Measurements from ENCODE around the gene SBF1.

The SBF1 gene

DNA sequence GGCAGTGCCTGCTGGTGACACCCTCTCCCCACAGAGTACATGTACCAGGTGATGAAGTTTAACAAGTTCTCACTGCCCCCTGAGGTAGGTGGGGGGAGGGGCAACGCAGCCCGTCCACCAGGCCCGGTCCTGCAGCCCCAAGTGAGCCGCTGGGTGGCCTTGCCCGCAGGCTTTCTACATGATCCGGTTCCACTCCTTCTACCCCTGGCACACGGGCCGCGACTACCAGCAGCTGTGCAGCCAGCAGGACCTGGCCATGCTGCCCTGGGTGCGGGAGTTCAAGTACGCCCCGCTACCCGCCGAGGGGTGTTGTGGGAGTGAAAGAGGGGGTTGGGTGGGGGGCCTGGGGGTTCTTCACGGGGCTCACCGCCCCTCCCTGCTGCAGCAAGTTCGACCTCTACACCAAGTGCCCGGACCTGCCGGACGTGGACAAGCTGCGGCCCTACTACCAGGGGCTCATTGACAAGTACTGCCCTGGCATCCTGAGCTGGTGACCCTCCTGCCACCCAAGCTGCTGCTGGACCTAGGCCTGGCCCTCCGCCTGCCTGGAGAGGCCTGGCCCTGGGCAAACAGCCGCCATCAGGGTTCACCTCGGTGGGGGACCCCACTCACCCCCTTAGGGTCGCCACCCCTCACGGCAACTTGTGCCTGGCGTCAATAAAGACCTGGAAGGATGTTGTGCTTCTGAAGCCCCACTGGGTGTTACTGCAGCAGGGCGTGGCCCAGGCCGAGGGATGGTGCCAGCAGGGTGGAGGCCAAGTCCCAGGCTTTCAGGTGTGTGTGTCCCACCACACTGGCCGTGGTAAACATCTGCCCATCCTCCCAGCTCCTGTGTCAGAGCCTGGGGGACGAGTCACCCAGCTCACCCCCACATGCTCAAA is 14.8 kb upstream of the SBF1 start:
- Histone ChIP-seq H3K9ac (ENCODE audit: low read length) (no peak overlapping the region), H3K9me3 (ENCODE audit: low read length) (no peaks in the 10 kb centered on the region), H2AFZ (ENCODE audit: low read length) (no peak overlapping the region), H4K20me1 (ENCODE audit: insufficient read depth, low read length) (no peaks in the 10 kb centered on the region), H3K4me2 (ENCODE audit: low read length) (no peak overlapping the region), H3K9me2 (ENCODE audit: low read depth, low read length) (no peaks in the 10 kb centered on the region), H3F3A (ENCODE audit: insufficient read depth, low read length) (no peaks in the 10 kb centered on the region), H3K79me2 (ENCODE audit: insufficient read depth, low read length) (no peaks in the 10 kb centered on the region), H3K4me1 (ENCODE audit: insufficient read depth, low read length, severe bottlenecking) (peaks cover 19% of the 10 kb centered on the region), H3K4me3 (ENCODE audit: low read depth, low read length, poor library complexity, severe bottlenecking) (no peak overlapping the region), H3K27me3 (ENCODE audit: insufficient read depth, low read length) (no peaks in the 10 kb centered on the region), H3K27ac (ENCODE audit: low read depth, low read length, poor library complexity, severe bottlenecking) (no peak overlapping the region), H3K36me3 (ENCODE audit: insufficient read depth, low read length) (no peaks in the 10 kb centered on the region)
- TF ChIP-seq, protein P1, sequence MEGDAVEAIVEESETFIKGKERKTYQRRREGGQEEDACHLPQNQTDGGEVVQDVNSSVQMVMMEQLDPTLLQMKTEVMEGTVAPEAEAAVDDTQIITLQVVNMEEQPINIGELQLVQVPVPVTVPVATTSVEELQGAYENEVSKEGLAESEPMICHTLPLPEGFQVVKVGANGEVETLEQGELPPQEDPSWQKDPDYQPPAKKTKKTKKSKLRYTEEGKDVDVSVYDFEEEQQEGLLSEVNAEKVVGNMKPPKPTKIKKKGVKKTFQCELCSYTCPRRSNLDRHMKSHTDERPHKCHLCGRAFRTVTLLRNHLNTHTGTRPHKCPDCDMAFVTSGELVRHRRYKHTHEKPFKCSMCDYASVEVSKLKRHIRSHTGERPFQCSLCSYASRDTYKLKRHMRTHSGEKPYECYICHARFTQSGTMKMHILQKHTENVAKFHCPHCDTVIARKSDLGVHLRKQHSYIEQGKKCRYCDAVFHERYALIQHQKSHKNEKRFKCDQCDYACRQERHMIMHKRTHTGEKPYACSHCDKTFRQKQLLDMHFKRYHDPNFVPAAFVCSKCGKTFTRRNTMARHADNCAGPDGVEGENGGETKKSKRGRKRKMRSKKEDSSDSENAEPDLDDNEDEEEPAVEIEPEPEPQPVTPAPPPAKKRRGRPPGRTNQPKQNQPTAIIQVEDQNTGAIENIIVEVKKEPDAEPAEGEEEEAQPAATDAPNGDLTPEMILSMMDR (IDR thresholded peaks at IDR 0.05; ENCODE audit: low read length) = no peak
- no peak for TF ChIP-seq EZH2 (IDR thresholded peaks at IDR 0.05; ENCODE audit: borderline replicate concordance, low read length)

DNA sequence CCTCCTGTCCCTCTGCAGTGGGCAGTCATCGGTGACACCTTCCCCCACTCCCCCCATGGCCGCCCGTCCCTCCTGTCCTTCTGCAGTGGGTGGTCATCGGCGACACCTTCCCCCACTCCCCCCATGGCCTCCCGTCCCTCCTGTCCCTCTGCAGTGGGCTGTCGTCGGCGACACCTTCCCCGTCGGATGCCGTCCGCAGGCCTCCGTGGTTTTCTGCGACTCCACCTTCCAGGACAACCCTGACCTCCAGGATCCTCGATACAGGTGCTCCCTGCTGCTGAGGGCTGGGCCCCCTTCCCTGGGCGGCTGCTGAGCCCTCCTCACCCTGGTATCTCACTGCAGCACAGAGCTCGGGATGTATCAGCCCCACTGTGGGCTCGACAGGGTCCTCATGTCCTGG is 14.1 kb upstream of the SBF1 start:
- Histone ChIP-seq H4K20me1 (ENCODE audit: insufficient read depth, low read length) (no peaks in the 10 kb centered on the region), H3K9me2 (ENCODE audit: low read depth, low read length) (no peaks in the 10 kb centered on the region), H3K4me1 (ENCODE audit: insufficient read depth, low read length, severe bottlenecking) (peaks cover 26% of the 10 kb centered on the region)

DNA sequence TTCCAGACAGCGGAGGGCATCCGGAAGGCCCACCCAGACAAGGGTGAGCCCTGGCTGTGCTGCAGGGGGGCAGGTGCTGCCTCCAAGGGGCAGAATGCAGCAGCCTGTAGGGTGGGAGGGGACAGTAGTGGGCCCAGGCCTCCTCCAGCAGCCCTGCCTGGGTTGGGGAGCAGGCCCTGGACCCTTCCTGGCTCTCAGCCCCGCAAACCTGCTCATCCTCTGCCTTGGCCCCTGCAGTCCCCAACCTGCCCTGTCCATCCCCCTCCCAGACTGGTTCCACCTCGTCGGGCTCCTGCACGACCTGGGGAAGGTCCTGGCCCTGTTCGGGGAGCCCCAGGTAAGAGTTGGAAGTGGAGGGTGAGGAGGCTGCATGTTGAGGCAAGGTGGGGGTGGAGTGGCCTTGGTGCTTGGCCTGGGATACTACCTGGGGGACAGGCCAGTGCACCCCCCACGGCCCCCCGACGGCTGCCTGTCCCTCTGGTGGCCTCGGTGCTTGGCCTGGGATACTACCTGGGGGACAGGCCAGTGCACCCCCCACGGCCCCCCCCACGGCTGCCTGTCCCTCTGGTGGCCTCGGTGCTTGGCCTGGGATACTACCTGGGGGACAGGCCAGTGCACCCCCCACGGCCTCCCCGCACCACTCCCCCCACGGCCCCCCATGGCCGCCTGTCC is 13.3 kb upstream of the SBF1 start:
- TF ChIP-seq, protein P1 (IDR thresholded peaks at IDR 0.05; ENCODE audit: low read length) = no peak
- no peak for TF ChIP-seq EZH2 (IDR thresholded peaks at IDR 0.05; ENCODE audit: borderline replicate concordance, low read length)

More for the DNA sequence above, 14.1 kb upstream of the SBF1 start:
- Histone ChIP-seq H3K4me3 (ENCODE audit: low read depth, low read length, poor library complexity, severe bottlenecking) (no peak overlapping the region), H3K36me3 (ENCODE audit: insufficient read depth, low read length) (no peaks in the 10 kb centered on the region), H3K9ac (ENCODE audit: low read length) (no peak overlapping the region), H3K27me3 (ENCODE audit: insufficient read depth, low read length) (no peaks in the 10 kb centered on the region), H3K79me2 (ENCODE audit: insufficient read depth, low read length) (no peaks in the 10 kb centered on the region), H3F3A (ENCODE audit: insufficient read depth, low read length) (no peaks in the 10 kb centered on the region), H3K4me2 (ENCODE audit: low read length) (no peak overlapping the region), H3K27ac (ENCODE audit: low read depth, low read length, poor library complexity, severe bottlenecking) (no peak overlapping the region), H3K9me3 (ENCODE audit: low read length) (no peaks in the 10 kb centered on the region), H2AFZ (ENCODE audit: low read length) (no peak overlapping the region)
- no peak for TF ChIP-seq EZH2 (IDR thresholded peaks at IDR 0.05; ENCODE audit: borderline replicate concordance, low read length)
- TF ChIP-seq, protein P1 (IDR thresholded peaks at IDR 0.05; ENCODE audit: low read length) = no peak

More for the DNA sequence above, 13.3 kb upstream of the SBF1 start:
- Histone ChIP-seq H3K4me1 (ENCODE audit: insufficient read depth, low read length, severe bottlenecking) (peaks cover 28% of the 10 kb centered on the region), H3K4me2 (ENCODE audit: low read length) (no peak overlapping the region), H2AFZ (ENCODE audit: low read length) (no peak overlapping the region), H3K9me3 (ENCODE audit: low read length) (no peaks in the 10 kb centered on the region), H3K27me3 (ENCODE audit: insufficient read depth, low read length) (no peaks in the 10 kb centered on the region), H3K9me2 (ENCODE audit: low read depth, low read length) (no peaks in the 10 kb centered on the region), H3F3A (ENCODE audit: insufficient read depth, low read length) (no peaks in the 10 kb centered on the region), H3K36me3 (ENCODE audit: insufficient read depth, low read length) (no peaks in the 10 kb centered on the region), H4K20me1 (ENCODE audit: insufficient read depth, low read length) (no peaks in the 10 kb centered on the region), H3K27ac (ENCODE audit: low read depth, low read length, poor library complexity, severe bottlenecking) (no peak overlapping the region), H3K79me2 (ENCODE audit: insufficient read depth, low read length) (no peaks in the 10 kb centered on the region), H3K9ac (ENCODE audit: low read length) (no peak overlapping the region), H3K4me3 (ENCODE audit: low read depth, low read length, poor library complexity, severe bottlenecking) (no peak overlapping the region)
